Activated CD4-positive, alpha-beta T cell treated with anti-CD3 and anti-CD28 coated beads for 48 hours (primary cell): Measurements from ENCODE around the gene IER2.
"Not testable (repeated sequence)": the region's sequence is repeated elsewhere in the genome, so short reads cannot be mapped to it uniquely, and the experiment has no call there.

Source experiments
- DNase-seq: peaks from one replicate; pipeline ENCODE4 v3.0.0-alpha.2; 2020

Gene IER2

GRCh38 chr19:13146763-13147563 lies 3.2 kb upstream of the IER2 start:
- DNase-seq = peak; percentile 27

- DNase-seq = not testable (repeated sequence)
These were observed 1.0 kb upstream of the IER2 start for GRCh38 chr19:13149173-13149627.

- DNase-seq = peak; percentile 58
These were observed 504 bp upstream of the IER2 start for GRCh38 chr19:13149628-13150186.

- DNase-seq = peak; percentile 42
These were observed 857 bp downstream of the IER2 start for GRCh38 chr19:13150931-13151604.

- peak; percentile 97 for DNase-seq
These were observed 1.6 kb downstream of the IER2 start for GRCh38 chr19:13151605-13152355.

GRCh38 chr19:13152356-13152973 lies 2.3 kb downstream of the IER2 start:
- no peak for DNase-seq

- peak; percentile 98 for DNase-seq
These were observed 2.9 kb downstream of the IER2 start for GRCh38 chr19:13152974-13153568.

GRCh38 chr19:13153569-13154240 lies 3.5 kb downstream of the IER2 start:
- peak; percentile 35 for DNase-seq

GRCh38 chr19:13154241-13154778 lies 4.1 kb downstream of the IER2 start:
- peak; percentile 81 for DNase-seq

GRCh38 chr19:13154911-13155471 lies 4.8 kb downstream of the IER2 start:
- DNase-seq = peak; percentile 90

GRCh38 chr19:13155472-13156359 lies 5.5 kb downstream of the IER2 start:
- DNase-seq = peak; percentile 69

- DNase-seq = no peak
These were observed 9.5 kb downstream of the IER2 start for GRCh38 chr19:13159713-13160112.

- DNase-seq = no peak
These were observed 10.3 kb downstream of the IER2 start for GRCh38 chr19:13160557-13160956.

- peak; percentile 95 for DNase-seq
These were observed 12.8 kb downstream of the IER2 start for GRCh38 chr19:13162724-13163608.

GRCh38 chr19:13163609-13164342 lies 13.6 kb downstream of the IER2 start:
- peak; percentile 78 for DNase-seq

- DNase-seq = peak; percentile 50
These were observed 14.3 kb downstream of the IER2 start for GRCh38 chr19:13164343-13165161.
